H9 (cell line): ENCODE measurements around the gene ADAM30. TPM values are rescaled to one million over a fixed set of nuclear protein-coding genes. Genes with fewer than 3 reads are reported as not detected.

ENCODE experiments used
- DNase-seq: peaks from one replicate; pipeline ENCODE4 v3.0.0-alpha.2; 2017
- H2AFZ ChIP-seq: one replicate; pipeline ENCODE4 v1.6.1; 2013; ENCODE audit warnings: mild to moderate bottlenecking, low read length, control low read depth, moderate library complexity
- H2AK5ac ChIP-seq: 2 replicates; pipeline ENCODE4 v1.6.1; 2013; ENCODE audit warnings: low read length, control low read depth, mixed read lengths; ENCODE audit not compliant: insufficient read length
- H2BK120ac ChIP-seq: one replicate; pipeline ENCODE4 v1.6.1; 2013; ENCODE audit warnings: low read depth, mild to moderate bottlenecking, low read length, control low read depth, inconsistent platforms; ENCODE audit not compliant: poor library complexity, severe bottlenecking
- H2BK12ac ChIP-seq: 2 replicates; pipeline ENCODE4 v1.6.1; 2013; ENCODE audit warnings: low read length, control low read depth, mixed read lengths, low read depth; ENCODE audit not compliant: insufficient read length
- H2BK15ac ChIP-seq: 2 replicates; pipeline ENCODE4 v1.6.1; 2013; ENCODE audit warnings: low read depth, low read length, control low read depth
- H2BK20ac ChIP-seq: one replicate; pipeline ENCODE4 v1.6.1; 2013; ENCODE audit warnings: low read depth, mild to moderate bottlenecking, low read length, control low read depth, inconsistent platforms; ENCODE audit not compliant: poor library complexity, severe bottlenecking
- H2BK5ac ChIP-seq: 2 replicates; pipeline ENCODE4 v1.6.1; 2013; ENCODE audit warnings: low read length, control low read depth, mixed read lengths; ENCODE audit not compliant: insufficient read length
- H3K14ac ChIP-seq: 2 replicates; pipeline ENCODE4 v1.6.1; 2013; ENCODE audit warnings: low read length, control low read depth; ENCODE audit not compliant: insufficient read depth
- H3K18ac ChIP-seq: 2 replicates; pipeline ENCODE4 v1.6.1; 2013; ENCODE audit warnings: low read depth, mild to moderate bottlenecking, mixed read lengths, low read length, control low read depth; ENCODE audit not compliant: insufficient read length
- H3K23ac ChIP-seq: 2 replicates; pipeline ENCODE4 v1.6.1; 2013; ENCODE audit warnings: low read length, control low read depth, mixed read lengths, low read depth; ENCODE audit not compliant: insufficient read length
- H3K23me2 ChIP-seq: 2 replicates; pipeline ENCODE4 v1.6.1; 2013; ENCODE audit warnings: low read depth, mild to moderate bottlenecking, mixed read lengths, low read length, control low read depth; ENCODE audit not compliant: insufficient read length, poor library complexity, severe bottlenecking
- H3K27ac ChIP-seq: 2 replicates; pipeline ENCODE4 v1.5.1; 2013; ENCODE audit warnings: low read length, control low read depth, mixed read lengths, low read depth; ENCODE audit not compliant: insufficient read length
- H3K27me3 ChIP-seq: 2 replicates; pipeline ENCODE4 v1.6.1; 2013; ENCODE audit warnings: low read length, control low read depth, inconsistent platforms; ENCODE audit not compliant: insufficient read depth
- H3K4ac ChIP-seq: 2 replicates; pipeline ENCODE4 v1.6.1; 2013; ENCODE audit warnings: low read depth, mild to moderate bottlenecking, control low read depth, inconsistent platforms, low read length, moderate library complexity
- H3K4me1 ChIP-seq: 2 replicates; pipeline ENCODE4 v1.6.1; 2013; ENCODE audit warnings: low read length, control low read depth, inconsistent platforms; ENCODE audit not compliant: insufficient read depth
- H3K4me2 ChIP-seq: 2 replicates; pipeline ENCODE4 v1.6.1; 2013; ENCODE audit warnings: low read length, control low read depth, mixed read lengths; ENCODE audit not compliant: insufficient read length, insufficient read depth
- H3K56ac ChIP-seq: 2 replicates; pipeline ENCODE4 v1.6.1; 2013; ENCODE audit warnings: low read depth, mild to moderate bottlenecking, mixed read lengths, low read length, control low read depth; ENCODE audit not compliant: insufficient read length
- H3K79me1 ChIP-seq: 2 replicates; pipeline ENCODE4 v1.6.1; 2013; ENCODE audit warnings: low read depth, mild to moderate bottlenecking, moderate library complexity, low read length, control low read depth, inconsistent platforms; ENCODE audit not compliant: insufficient read depth, poor library complexity, severe bottlenecking
- H3K79me2 ChIP-seq: 2 replicates; pipeline ENCODE4 v1.6.1; 2013; ENCODE audit warnings: low read length, control low read depth, inconsistent platforms; ENCODE audit not compliant: insufficient read depth
- H3K9ac ChIP-seq: 2 replicates; pipeline ENCODE4 v1.6.1; 2013; ENCODE audit warnings: low read length, control low read depth, mixed read lengths; ENCODE audit not compliant: insufficient read length; ENCODE audit errors: extremely low read depth
- H3K9me3 ChIP-seq: one replicate; pipeline ENCODE4 v1.6.1; 2013; ENCODE audit warnings: low read depth, low read length, inconsistent platforms; ENCODE audit not compliant: control insufficient read depth
- H3T11ph ChIP-seq: one replicate; pipeline ENCODE4 v1.6.1; 2013; ENCODE audit warnings: mild to moderate bottlenecking, low read length, control low read depth, inconsistent platforms
- H4K20me1 ChIP-seq: one replicate; pipeline ENCODE4 v1.6.1; 2013; ENCODE audit not compliant: control insufficient read depth, insufficient read length, insufficient read depth
- H4K5ac ChIP-seq: 2 replicates; pipeline ENCODE4 v1.6.1; 2013; ENCODE audit warnings: low read depth, mild to moderate bottlenecking, mixed read lengths, low read length, control low read depth; ENCODE audit not compliant: insufficient read length
- H4K8ac ChIP-seq: replicated peaks from 2 replicates; pipeline ENCODE4 v1.6.1; 2013; ENCODE audit warnings: low read length, control low read depth, mixed read lengths, low read depth; ENCODE audit not compliant: insufficient read length
- H4K91ac ChIP-seq: 2 replicates; pipeline ENCODE4 v1.6.1; 2013; ENCODE audit warnings: low read depth, mild to moderate bottlenecking, moderate library complexity, mixed read lengths, low read length, control low read depth; ENCODE audit not compliant: insufficient read length
- H3K27ac Mint-ChIP-seq, 3 experiments: 2 replicates in 2 of 3; 3 replicates in 1 of 3; pipeline ENCODE4 v1.8.0; 2020 to 2021; ENCODE audit warnings: mixed read lengths in 3 of 3, mild to moderate bottlenecking in 1 of 3, moderate library complexity in 1 of 3
- H3K27me3 Mint-ChIP-seq: 2 replicates; pipeline ENCODE4 v1.8.0; 2021; ENCODE audit warnings: low read depth, mild to moderate bottlenecking, moderate library complexity, mixed read lengths
- H3K36me3 Mint-ChIP-seq, 3 experiments: 2 replicates in 2 of 3; 3 replicates in 1 of 3; pipeline ENCODE4 v1.8.0; 2020 to 2021; ENCODE audit warnings: low read depth in 3 of 3, mixed read lengths in 3 of 3; ENCODE audit not compliant: insufficient read depth in 1 of 3
- H3K4me1 Mint-ChIP-seq, 2 experiments: 2 replicates each; pipeline ENCODE4 v1.8.0; 2020; ENCODE audit warnings: mixed read lengths in 2 of 2
- H3K4me3 Mint-ChIP-seq, 2 experiments: 2 replicates in 1 of 2; 3 replicates in 1 of 2; pipeline ENCODE4 v1.8.0; 2020 to 2021; ENCODE audit warnings: mild to moderate bottlenecking in 2 of 2, mixed read lengths in 2 of 2, moderate library complexity in 1 of 2
- H3K9me3 Mint-ChIP-seq, 2 experiments: 2 replicates in 1 of 2; 3 replicates in 1 of 2; pipeline ENCODE4 v1.8.0; 2020; ENCODE audit warnings: mild to moderate bottlenecking in 2 of 2, mixed read lengths in 2 of 2, moderate library complexity in 1 of 2
- CTCF ChIP-seq: fragments of 200-600 bp; sonication (generic); conservative IDR thresholded peaks from 3 replicates; pipeline ENCODE4 v1.8.0; 2021; ENCODE audit warnings: antibody characterized with exemption, mild to moderate bottlenecking
- total RNA-seq: library from RNA; stranded (reverse); gene quantifications from 2 replicates; pipeline ENCODE4 v1.2.1, GENCODE V29; 2021

ADAM30 gene
- total RNA-seq, 1 experiment from 2014 or later, result not detected

GRCh38 chr1:119862276-119862675 lies 34.0 kb downstream of the ADAM30 start:
- H3K18ac ChIP-seq, result no peak overlapping the region
- H3K4me2 ChIP-seq, result no peak overlapping the region
- H4K8ac ChIP-seq, result no peak overlapping the region
- peaks cover 6% of the 10 kb centered on the region for H3K27me3 Mint-ChIP-seq
- H2BK120ac ChIP-seq, result no peak overlapping the region
- no peak overlapping the region for H4K91ac ChIP-seq
- no peaks in the 10 kb centered on the region for H4K20me1 ChIP-seq
- H3K36me3 Mint-ChIP-seq, result no peaks in the 10 kb centered on the region
- no peak overlapping the region for H2BK20ac ChIP-seq
- no peak overlapping the region for H2BK5ac ChIP-seq
- H3K79me1 ChIP-seq, result no peaks in the 10 kb centered on the region
- H3K23me2 ChIP-seq, result no peaks in the 10 kb centered on the region
- no peak overlapping the region for H2AFZ ChIP-seq
- no peaks in the 10 kb centered on the region for H3K4me1 Mint-ChIP-seq
- no peak overlapping the region for H4K5ac ChIP-seq
- no peaks in the 10 kb centered on the region for H3K4me1 ChIP-seq
- H3K14ac ChIP-seq, result no peak overlapping the region
- H3K4ac ChIP-seq, result no peak overlapping the region
- H3K56ac ChIP-seq, result no peak overlapping the region
- no peak overlapping the region for H2AK5ac ChIP-seq
- H2BK15ac ChIP-seq, result no peak overlapping the region
- H3K23ac ChIP-seq, result no peak overlapping the region
- no peak overlapping the region for H2BK12ac ChIP-seq
- H3K9ac ChIP-seq, result no peak overlapping the region
- TF ChIP-seq CTCF, result no peak
- no peaks in the 10 kb centered on the region for H3K27me3 ChIP-seq
- DNase-seq, result no peak
- H3K27ac ChIP-seq, result no peak overlapping the region
- no peak overlapping the region for H3T11ph ChIP-seq
- H3K27ac Mint-ChIP-seq, result no peak overlapping the region
- no peak overlapping the region for H3K4me3 Mint-ChIP-seq
- no peaks in the 10 kb centered on the region for H3K9me3 ChIP-seq
- no peaks in the 10 kb centered on the region for H3K9me3 Mint-ChIP-seq
- H3K79me2 ChIP-seq, result no peaks in the 10 kb centered on the region
